GM20000 (cell line): ENCODE data around the gene TBCE.

Source experiments
- DNase-seq: peaks from one replicate; pipeline ENCODE4 v3.0.0; 2012; ENCODE audit warnings: low spot score
- TF ChIP-seq, protein P1 (sequence below): IDR thresholded peaks from 2 replicates; pipeline ENCODE4 v1.5.1; 2012; ENCODE audit warnings: mild to moderate bottlenecking, control low read depth; ENCODE audit errors: extremely low read depth, missing control alignments

The TBCE gene

DNA sequence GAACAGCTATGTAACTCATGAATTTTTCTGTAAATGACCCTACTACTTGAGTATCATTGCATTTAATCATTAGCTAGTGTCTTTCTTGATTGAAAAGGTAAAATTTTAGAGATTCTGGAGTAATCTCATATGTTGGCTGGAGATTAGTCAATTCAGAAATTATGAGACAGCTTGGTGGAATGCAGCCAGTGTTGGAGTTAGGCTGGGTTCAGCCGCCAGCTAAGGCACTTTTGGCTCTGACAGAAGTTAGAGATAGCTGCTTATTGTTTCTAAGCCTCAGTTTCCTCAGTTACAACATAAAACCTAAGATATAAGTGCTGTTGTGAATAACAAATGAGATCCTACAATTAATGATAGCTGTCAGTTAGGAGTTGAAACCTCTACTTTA is 49.4 kb downstream of the TBCE start:
- no peak for DNase-seq

DNA sequence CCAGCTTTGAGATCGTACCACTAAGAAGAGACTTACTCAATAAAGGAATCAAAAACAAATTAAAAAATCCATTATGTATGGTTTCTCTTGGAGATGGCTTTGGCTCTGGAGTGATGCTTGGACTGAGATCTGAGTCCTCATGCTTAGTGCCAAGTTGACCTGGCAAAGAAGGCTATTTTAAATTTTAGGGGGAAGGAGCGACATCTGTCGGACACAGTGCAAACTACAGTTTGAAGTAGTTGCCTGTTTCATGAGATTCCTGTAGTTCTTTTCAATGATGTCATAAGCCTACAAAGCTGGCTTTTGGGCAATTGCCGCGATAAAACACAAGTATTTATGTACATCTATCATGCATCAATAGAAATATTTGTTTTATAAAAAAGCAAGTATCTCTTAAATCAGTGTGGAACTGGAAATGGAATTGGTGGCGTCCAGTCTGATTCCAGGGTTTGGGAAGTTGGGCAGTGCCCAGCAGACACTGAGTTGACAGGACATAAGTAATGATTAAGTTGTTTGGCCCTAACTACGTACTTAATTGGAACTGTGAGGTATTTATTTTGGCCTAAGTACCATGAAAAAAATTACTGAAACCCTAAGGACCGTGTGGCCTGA is 50.0 kb downstream of the TBCE start:
- TF ChIP-seq, protein P1, sequence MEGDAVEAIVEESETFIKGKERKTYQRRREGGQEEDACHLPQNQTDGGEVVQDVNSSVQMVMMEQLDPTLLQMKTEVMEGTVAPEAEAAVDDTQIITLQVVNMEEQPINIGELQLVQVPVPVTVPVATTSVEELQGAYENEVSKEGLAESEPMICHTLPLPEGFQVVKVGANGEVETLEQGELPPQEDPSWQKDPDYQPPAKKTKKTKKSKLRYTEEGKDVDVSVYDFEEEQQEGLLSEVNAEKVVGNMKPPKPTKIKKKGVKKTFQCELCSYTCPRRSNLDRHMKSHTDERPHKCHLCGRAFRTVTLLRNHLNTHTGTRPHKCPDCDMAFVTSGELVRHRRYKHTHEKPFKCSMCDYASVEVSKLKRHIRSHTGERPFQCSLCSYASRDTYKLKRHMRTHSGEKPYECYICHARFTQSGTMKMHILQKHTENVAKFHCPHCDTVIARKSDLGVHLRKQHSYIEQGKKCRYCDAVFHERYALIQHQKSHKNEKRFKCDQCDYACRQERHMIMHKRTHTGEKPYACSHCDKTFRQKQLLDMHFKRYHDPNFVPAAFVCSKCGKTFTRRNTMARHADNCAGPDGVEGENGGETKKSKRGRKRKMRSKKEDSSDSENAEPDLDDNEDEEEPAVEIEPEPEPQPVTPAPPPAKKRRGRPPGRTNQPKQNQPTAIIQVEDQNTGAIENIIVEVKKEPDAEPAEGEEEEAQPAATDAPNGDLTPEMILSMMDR: peak; percentile 39
- peak; percentile 76 for DNase-seq

More for the DNA sequence above, 49.4 kb downstream of the TBCE start:
- TF ChIP-seq, protein P1: no peak

DNA sequence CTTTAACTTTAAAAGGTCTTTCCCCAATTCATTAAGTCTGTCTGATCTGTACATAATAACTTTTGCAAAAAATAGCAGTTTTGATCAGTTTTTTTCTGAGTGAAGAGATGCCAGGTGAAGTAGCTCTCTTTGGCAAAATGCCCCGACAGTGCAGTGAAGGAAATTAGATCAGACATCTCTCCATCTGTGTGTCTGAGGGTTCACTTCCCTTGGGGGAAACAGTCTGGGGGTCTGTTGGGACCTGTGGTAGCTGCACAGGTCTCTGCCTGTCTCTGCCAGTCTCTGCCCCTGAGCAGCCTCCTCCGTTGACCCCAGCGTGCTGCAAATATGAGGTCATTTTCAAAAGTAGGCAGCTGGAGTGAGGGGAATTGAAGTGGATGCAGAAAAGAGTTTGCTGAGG is 54.5 kb downstream of the TBCE start:
- DNase-seq: no peak
- TF ChIP-seq, protein P1: no peak

DNA sequence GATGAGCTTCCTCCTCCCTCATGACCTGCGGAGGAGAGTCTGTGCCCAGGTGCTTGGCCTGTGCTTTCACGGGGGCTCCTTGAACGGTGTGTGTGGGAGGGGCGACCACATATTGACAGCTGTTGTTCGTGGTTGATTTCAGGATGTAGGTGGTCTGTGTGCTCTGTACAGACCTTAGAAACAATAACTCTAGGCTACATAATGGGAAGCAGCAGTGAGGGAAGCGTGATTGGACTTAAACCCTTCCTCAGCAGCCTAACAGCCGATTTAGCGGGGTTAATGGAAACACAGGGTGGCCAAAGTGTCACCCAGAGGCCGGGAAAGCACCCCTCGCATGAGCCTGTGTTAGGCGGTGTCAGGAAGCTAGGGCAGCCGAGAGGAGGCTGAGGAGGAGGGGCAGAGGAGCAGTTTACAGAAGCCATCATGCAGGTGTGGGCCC is 56.0 kb downstream of the TBCE start:
- DNase-seq: peak; percentile 58
- TF ChIP-seq, protein P1: no peak

DNA sequence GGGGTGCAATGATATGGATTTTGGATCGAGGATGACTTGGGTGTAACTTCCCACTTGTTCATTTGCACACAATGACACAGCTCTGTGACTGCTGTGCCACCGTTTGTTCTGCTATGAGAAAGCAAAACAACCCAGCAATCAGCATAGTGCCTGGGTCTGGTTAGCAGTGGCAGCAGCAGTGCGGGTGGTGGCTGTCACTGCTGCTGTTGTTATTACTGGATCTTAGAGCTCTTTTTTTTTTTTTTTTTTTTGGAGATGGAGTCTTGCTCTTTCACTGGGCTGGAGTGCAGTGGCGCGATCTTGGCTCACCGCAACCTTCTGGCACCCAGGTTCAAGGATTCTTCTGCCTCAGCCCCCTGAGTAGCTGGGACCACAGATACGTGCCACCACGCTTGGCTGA is 56.9 kb downstream of the TBCE start:
- no peak for DNase-seq
- TF ChIP-seq, protein P1: no peak

DNA sequence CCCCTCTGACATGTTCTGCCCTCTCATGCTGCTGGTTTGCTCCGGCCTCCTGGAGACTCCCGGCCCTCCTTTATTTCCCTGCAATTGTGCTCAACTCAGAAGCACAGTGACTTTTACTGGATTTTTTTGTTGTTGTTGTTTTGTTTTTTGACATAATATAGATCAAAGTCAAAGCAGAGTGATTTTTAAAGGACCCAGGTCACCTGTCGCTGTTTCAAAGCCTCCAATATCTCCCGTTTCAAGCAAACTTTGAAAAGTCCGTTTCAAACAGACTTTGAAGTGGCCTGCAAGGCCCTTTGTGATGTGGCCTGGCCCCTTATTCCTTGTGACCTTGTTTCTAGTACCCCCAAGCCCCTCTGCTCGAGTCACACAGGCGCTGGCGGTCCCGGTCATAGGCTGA is 58.1 kb downstream of the TBCE start:
- TF ChIP-seq, protein P1: no peak
- no peak for DNase-seq

DNA sequence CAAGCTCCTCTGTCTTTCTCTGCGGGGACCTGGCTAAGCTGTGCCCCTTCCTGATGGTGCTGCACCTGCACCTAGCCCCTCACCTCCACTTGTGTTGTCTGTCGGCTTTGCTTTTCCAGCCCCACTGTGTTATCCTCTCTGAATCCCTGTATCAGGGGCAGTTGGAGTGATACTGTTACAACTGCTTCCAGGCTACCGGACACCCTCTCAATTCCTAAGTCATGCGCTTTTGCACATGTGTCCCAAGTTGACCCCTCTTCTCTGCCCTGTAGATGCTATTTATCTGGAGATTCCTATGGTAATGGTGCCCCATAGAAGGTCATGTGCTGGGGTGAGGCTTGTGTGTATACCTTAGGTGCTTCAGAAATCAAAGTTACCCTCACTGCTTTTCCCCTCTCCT is 58.9 kb downstream of the TBCE start:
- DNase-seq: no peak
- TF ChIP-seq, protein P1: no peak
